Measurements from ENCODE around the gene ZYG11B. TPM values are rescaled to one million over a fixed set of nuclear protein-coding genes. Genes with fewer than 3 reads are reported as not detected.

Gene ZYG11B
- total and polyA plus RNA-seq, 9 of the 15 experiments (the other 6 are each of a cell fraction or from before 2014, with no cell fraction given): 4.9 to 22.2 (median 12.2) TPM

DNA sequence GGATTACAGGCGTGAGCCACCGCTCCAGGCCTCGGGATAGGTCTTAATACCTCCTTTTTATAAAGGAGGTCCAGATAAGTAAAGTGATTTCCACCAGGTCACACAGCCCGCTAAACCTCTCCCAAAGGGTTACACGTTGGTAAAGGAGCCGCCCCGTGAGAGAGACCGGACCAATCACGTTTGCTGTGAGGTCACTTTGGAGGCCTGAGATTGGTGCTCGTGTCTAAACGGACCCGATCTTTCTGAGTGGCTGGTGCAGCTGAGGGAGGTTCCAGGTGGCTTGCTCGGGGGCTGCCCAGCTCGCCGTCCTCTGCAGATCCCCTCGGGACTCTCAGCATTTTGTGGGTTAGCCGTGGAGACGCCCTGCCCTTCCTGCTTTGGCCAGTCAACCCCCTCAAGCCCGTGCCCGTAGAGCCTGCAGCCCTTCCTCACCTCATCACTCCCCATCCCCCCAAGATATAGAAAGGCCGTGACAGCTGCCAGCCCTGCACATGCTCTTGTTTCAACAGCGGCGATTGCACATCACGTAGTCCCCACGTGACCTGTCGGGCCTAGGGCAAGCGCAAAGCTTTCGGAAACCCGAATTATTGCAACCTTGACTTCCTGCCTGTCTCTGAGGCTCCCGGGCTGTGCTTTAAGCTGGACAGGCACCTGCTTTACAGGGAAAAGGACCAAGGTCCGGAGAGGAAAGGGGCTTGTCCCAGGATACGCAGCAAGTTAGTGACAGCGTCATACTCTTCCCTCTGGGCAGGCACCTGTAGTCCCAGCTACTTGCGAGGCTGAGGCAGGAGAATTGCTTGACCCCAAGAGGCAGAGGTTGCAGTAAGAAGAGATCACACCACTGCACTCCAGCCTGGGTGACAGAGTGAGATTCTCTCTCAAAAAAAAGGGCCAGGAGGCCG, 23.1 kb upstream of the ZYG11B start (continued):
- TF ChIP-seq, protein P1, sequence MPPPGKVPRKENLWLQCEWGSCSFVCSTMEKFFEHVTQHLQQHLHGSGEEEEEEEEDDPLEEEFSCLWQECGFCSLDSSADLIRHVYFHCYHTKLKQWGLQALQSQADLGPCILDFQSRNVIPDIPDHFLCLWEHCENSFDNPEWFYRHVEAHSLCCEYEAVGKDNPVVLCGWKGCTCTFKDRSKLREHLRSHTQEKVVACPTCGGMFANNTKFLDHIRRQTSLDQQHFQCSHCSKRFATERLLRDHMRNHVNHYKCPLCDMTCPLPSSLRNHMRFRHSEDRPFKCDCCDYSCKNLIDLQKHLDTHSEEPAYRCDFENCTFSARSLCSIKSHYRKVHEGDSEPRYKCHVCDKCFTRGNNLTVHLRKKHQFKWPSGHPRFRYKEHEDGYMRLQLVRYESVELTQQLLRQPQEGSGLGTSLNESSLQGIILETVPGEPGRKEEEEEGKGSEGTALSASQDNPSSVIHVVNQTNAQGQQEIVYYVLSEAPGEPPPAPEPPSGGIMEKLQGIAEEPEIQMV (tag; conservative IDR thresholded peaks at IDR 0.05; ENCODE audit: low read depth): no peak
- TF ChIP-seq ZNF217 (CRISPR knock-in tag; IDR thresholded peaks at IDR 0.05): no peak
- peak; percentile 17 for TF ChIP-seq CCNT2 (IDR thresholded peaks at IDR 0.05; ENCODE audit: borderline replicate concordance, extremely low read depth, insufficient read length, low read depth, low read length)
- peak; percentile 74; the same call in 1 of the 2 replicates for TF ChIP-seq ZNF224 (CRISPR knock-in tag; IDR thresholded peaks at IDR 0.05)
- no peak for TF ChIP-seq GATAD2B (IDR thresholded peaks at IDR 0.05; ENCODE audit: borderline replicate concordance)
- TF ChIP-seq, protein P2, sequence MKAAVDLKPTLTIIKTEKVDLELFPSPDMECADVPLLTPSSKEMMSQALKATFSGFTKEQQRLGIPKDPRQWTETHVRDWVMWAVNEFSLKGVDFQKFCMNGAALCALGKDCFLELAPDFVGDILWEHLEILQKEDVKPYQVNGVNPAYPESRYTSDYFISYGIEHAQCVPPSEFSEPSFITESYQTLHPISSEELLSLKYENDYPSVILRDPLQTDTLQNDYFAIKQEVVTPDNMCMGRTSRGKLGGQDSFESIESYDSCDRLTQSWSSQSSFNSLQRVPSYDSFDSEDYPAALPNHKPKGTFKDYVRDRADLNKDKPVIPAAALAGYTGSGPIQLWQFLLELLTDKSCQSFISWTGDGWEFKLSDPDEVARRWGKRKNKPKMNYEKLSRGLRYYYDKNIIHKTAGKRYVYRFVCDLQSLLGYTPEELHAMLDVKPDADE (conservative IDR thresholded peaks at IDR 0.05; ENCODE audit: control insufficient read depth, low read depth, low read length): no peak
- TF ChIP-seq ZNF75A (CRISPR knock-in tag; IDR thresholded peaks at IDR 0.05): 0 out of 2 replicates have a peak, but pooled peaks have one; percentile 19
- TF ChIP-seq BRD4 (IDR thresholded peaks at IDR 0.05): no peak
- TF ChIP-seq, protein P3, sequence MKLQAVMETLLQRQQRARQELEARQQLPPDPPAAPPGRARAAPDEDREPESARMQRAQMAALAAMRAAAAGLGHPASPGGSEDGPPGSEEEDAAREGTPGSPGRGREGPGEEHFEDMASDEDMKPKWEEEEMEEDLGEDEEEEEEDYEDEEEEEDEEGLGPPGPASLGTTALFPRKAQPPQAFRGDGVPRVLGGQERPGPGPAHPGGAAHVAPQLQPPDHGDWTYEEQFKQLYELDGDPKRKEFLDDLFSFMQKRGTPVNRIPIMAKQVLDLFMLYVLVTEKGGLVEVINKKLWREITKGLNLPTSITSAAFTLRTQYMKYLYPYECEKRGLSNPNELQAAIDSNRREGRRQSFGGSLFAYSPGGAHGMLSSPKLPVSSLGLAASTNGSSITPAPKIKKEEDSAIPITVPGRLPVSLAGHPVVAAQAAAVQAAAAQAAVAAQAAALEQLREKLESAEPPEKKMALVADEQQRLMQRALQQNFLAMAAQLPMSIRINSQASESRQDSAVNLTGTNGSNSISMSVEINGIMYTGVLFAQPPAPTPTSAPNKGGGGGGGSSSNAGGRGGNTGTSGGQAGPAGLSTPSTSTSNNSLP (IDR thresholded peaks at IDR 0.05; ENCODE audit: borderline replicate concordance, low read depth, low read length): no peak
- no peak for TF ChIP-seq FOXJ3 (CRISPR knock-in tag; IDR thresholded peaks at IDR 0.05)
- no peak for TF ChIP-seq STAT5A (IDR thresholded peaks at IDR 0.05; ENCODE audit: borderline replicate concordance, low read length)
- TF ChIP-seq SRSF7 (optimal IDR thresholded peaks at IDR 0.05; ENCODE audit: low read depth, low read length): no peak
- no peak for TF ChIP-seq XRCC3 (IDR thresholded peaks at IDR 0.05)
- no peak for TF ChIP-seq ZKSCAN1 (IDR thresholded peaks at IDR 0.05; ENCODE audit: low read depth, low read length)
- TF ChIP-seq, protein P4, sequence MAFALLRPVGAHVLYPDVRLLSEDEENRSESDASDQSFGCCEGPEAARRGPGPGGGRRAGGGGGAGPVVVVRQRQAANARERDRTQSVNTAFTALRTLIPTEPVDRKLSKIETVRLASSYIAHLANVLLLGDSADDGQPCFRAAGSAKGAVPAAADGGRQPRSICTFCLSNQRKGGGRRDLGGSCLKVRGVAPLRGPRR (CRISPR knock-in tag; IDR thresholded peaks at IDR 0.05): no peak
- TF ChIP-seq, protein P5, sequence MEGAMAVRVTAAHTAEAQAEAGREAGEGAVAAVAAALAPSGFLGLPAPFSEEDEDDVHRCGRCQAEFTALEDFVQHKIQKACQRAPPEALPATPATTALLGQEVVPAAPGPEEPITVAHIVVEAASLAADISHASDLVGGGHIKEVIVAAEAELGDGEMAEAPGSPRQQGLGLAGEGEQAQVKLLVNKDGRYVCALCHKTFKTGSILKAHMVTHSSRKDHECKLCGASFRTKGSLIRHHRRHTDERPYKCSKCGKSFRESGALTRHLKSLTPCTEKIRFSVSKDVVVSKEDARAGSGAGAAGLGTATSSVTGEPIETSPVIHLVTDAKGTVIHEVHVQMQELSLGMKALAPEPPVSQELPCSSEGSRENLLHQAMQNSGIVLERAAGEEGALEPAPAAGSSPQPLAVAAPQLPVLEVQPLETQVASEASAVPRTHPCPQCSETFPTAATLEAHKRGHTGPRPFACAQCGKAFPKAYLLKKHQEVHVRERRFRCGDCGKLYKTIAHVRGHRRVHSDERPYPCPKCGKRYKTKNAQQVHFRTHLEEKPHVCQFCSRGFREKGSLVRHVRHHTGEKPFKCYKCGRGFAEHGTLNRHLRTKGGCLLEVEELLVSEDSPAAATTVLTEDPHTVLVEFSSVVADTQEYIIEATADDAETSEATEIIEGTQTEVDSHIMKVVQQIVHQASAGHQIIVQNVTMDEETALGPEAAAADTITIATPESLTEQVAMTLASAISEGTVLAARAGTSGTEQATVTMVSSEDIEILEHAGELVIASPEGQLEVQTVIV (CRISPR knock-in tag; IDR thresholded peaks at IDR 0.05; ENCODE audit: borderline replicate concordance): 0 out of 2 replicates have a peak, but pooled peaks have one; percentile 25
- peak; percentile 25 for TF ChIP-seq RBBP5 (IDR thresholded peaks at IDR 0.05; ENCODE audit: borderline replicate concordance, insufficient read depth, low read length, poor library complexity, severe bottlenecking)

Data from K562 (cell line).